GM19397 (cell line): ENCODE results near the gene MAST1.
"Not testable (repeated sequence)": the region's sequence is repeated elsewhere in the genome, so short reads cannot be mapped to it uniquely, and the experiment has no call there.

ENCODE experiments used
- ATAC-seq: cut with Tn5 transposase; IDR thresholded peaks from one replicate; pipeline ENCODE4 v1.9.1; 2021; ENCODE audit warnings: mild to moderate bottlenecking, moderate library complexity; ENCODE audit not compliant: unreplicated experiment

The MAST1 gene

GRCh38 chr19:12888006-12888603 is 49.8 kb downstream of the MAST1 start:
- no peak for ATAC-seq

- not testable (repeated sequence) for ATAC-seq
These were observed 52.0 kb downstream of the MAST1 start for GRCh38 chr19:12890299-12890786.

- peak; percentile 91 for ATAC-seq
These were observed 52.7 kb downstream of the MAST1 start, which contains the start of gene GCDH for GRCh38 chr19:12890787-12891552. GCDH (plus strand) TSS chr19:12891160; CDS start chr19:12891305, 145 bp downstream.

- ATAC-seq: no peak
These were observed 53.3 kb downstream of the MAST1 start for GRCh38 chr19:12891553-12892021.

- ATAC-seq: no peak
These were observed 55.3 kb downstream of the MAST1 start for GRCh38 chr19:12893582-12893981.

GRCh38 chr19:12896460-12896859 is 58.1 kb downstream of the MAST1 start:
- no peak for ATAC-seq

GRCh38 chr19:12899891-12900518 is 61.7 kb downstream of the MAST1 start:
- ATAC-seq: peak; percentile 70

GRCh38 chr19:12907166-12907565 is 68.9 kb downstream of the MAST1 start:
- no peak for ATAC-seq

GRCh38 chr19:12912571-12912970 is 74.3 kb downstream of the MAST1 start:
- no peak for ATAC-seq

GRCh38 chr19:12913011-12913561 is 74.8 kb downstream of the MAST1 start:
- ATAC-seq: no peak

GRCh38 chr19:12913851-12914690 is 75.8 kb downstream of the MAST1 start:
- ATAC-seq: no peak

GRCh38 chr19:12915860-12916259 is 77.5 kb downstream of the MAST1 start:
- ATAC-seq: not testable (repeated sequence)

- ATAC-seq: no peak
These were observed 79.9 kb downstream of the MAST1 start for GRCh38 chr19:12918253-12918652.

- no peak for ATAC-seq
These were observed 82.7 kb downstream of the MAST1 start for GRCh38 chr19:12921047-12921446.

GRCh38 chr19:12922959-12923358 is 84.6 kb downstream of the MAST1 start:
- ATAC-seq: no peak
